Measurements from ENCODE around the gene POLR1A. TPM values are rescaled to one million over a fixed set of nuclear protein-coding genes. Genes with fewer than 3 reads are reported as not detected.

Gene POLR1A
- total and polyA plus RNA-seq, 2 donors (not counting 1 experiment from before 2014, with no cell fraction given): 3.4 to 36.8 TPM

GRCh38 chr2:86015006-86015405 lies 90.7 kb downstream of the POLR1A start:
- Histone ChIP-seq H3K4me3 (ENCODE audit: control extremely low read depth in 1 of 5, extremely low read depth in 1 of 5, insufficient read depth in 1 of 5, low read depth in 2 of 5, low read length in 4 of 5) (no peak overlapping the region), H3K9ac (ENCODE audit: low read length) (no peak overlapping the region), H3K36me3 (replicated peaks in 1 of 2; ENCODE audit: control extremely low read depth in 1 of 2, control insufficient read depth in 1 of 2, extremely low read depth in 1 of 2, insufficient read depth in 2 of 2, low read length in 1 of 2) (no peaks in the 10 kb centered on the region), H2AFZ (ENCODE audit: insufficient read depth, low read depth, low read length, poor library complexity, severe bottlenecking) (peak overlapping the region; percentile 59), H3K9me3 (ENCODE audit: control extremely low read depth in 1 of 3, control insufficient read depth in 2 of 3, insufficient read depth in 1 of 3, low read length in 2 of 3) (peaks cover 0 to 29% (median 7%) of the 10 kb centered on the region in 3 donors), H3K27ac (ENCODE audit: low read length in 2 of 2) (peak overlapping the region; percentile 80 to 87), H3K79me2 (ENCODE audit: control insufficient read depth, insufficient read depth, low read length) (no peaks in the 10 kb centered on the region), H3K27me3 (replicated peaks in 1 of 4; ENCODE audit: control extremely low read depth in 1 of 4, control insufficient read depth in 3 of 4, insufficient read depth in 4 of 4, low read length in 3 of 4) (no peaks in the 10 kb centered on the region), H4K20me1 (ENCODE audit: control insufficient read depth, insufficient read depth, low read length, poor library complexity, severe bottlenecking) (no peaks in the 10 kb centered on the region), H3K4me2 (replicated peaks; ENCODE audit: low read depth, low read length, poor library complexity, severe bottlenecking) (no peak overlapping the region), H3K4me1 (ENCODE audit: control insufficient read depth in 2 of 2, insufficient read depth in 2 of 2, low read length in 2 of 2) (peaks cover 43 to 64% of the 10 kb centered on the region in 2 donors)
- peaks cover 66% of the 10 kb centered on the region for H3K4me1 Mint-ChIP-seq
- H3K9me3 Mint-ChIP-seq (ENCODE audit: insufficient read depth): peaks cover 4% of the 10 kb centered on the region
- no peak for DNase-seq
- no peak for TF ChIP-seq CTCF (IDR thresholded peaks at IDR 0.05)
- TF ChIP-seq EZH2 (IDR thresholded peaks at IDR 0.05; ENCODE audit: borderline replicate concordance, insufficient read depth, low read depth, low read length, poor library complexity, severe bottlenecking): no peak
- CTCF ChIA-PET: interaction anchor here (1.0 to 1.6 kb wide), 4 partner anchors 21 to 128 kb away, joined by 3 to 6 read pairs (median 4); no protein-coding TSS in a partner anchor
- peak overlapping the region; percentile 92 for H3K27ac Mint-ChIP-seq
- ATAC-seq (ENCODE audit: low read depth): no peak
- H3K4me3 Mint-ChIP-seq: peak overlapping the region; percentile 45
- POLR2A ChIA-PET: interaction anchor here (1.1 kb wide), 1 partner anchor 21 kb away, joined by 4 read pairs; no protein-coding TSS in a partner anchor
- intact Hi-C loops (cut with micrococcal nuclease): no loop called here
- no peaks in the 10 kb centered on the region for H3K27me3 Mint-ChIP-seq
- 100% methylated on average over 1 of the region's 2 CpGs for WGBS (ENCODE audit: insufficient coverage)

GRCh38 chr2:86014493-86014892 lies 91.2 kb downstream of the POLR1A start:
- Mint-ChIP-seq H3K27ac (peak overlapping the region; percentile 68), H3K4me1 (peaks cover 65% of the 10 kb centered on the region)

More at GRCh38 chr2:86014493-86014892, 91.2 kb downstream of the POLR1A start:
- 88% methylated on average over 1 of the region's 2 CpGs for WGBS (ENCODE audit: insufficient coverage)
- Histone ChIP-seq H2AFZ (ENCODE audit: insufficient read depth, low read depth, low read length, poor library complexity, severe bottlenecking) (no peak overlapping the region), H3K27me3 (replicated peaks in 1 of 4; ENCODE audit: control extremely low read depth in 1 of 4, control insufficient read depth in 3 of 4, insufficient read depth in 4 of 4, low read length in 3 of 4) (no peaks in the 10 kb centered on the region), H3K9ac (ENCODE audit: low read length) (no peak overlapping the region), H4K20me1 (ENCODE audit: control insufficient read depth, insufficient read depth, low read length, poor library complexity, severe bottlenecking) (no peaks in the 10 kb centered on the region), H3K79me2 (ENCODE audit: control insufficient read depth, insufficient read depth, low read length) (no peaks in the 10 kb centered on the region), H3K4me3 (ENCODE audit: control extremely low read depth in 1 of 5, extremely low read depth in 1 of 5, insufficient read depth in 1 of 5, low read depth in 2 of 5, low read length in 4 of 5) (no peak overlapping the region), H3K4me1 (ENCODE audit: control insufficient read depth in 2 of 2, insufficient read depth in 2 of 2, low read length in 2 of 2) (peaks cover 43 to 64% of the 10 kb centered on the region in 2 donors), H3K27ac (ENCODE audit: low read length in 2 of 2) (peak overlapping the region in 1 of 2 donors; percentile 87), H3K36me3 (replicated peaks in 1 of 2; ENCODE audit: control extremely low read depth in 1 of 2, control insufficient read depth in 1 of 2, extremely low read depth in 1 of 2, insufficient read depth in 2 of 2, low read length in 1 of 2) (no peaks in the 10 kb centered on the region), H3K4me2 (replicated peaks; ENCODE audit: low read depth, low read length, poor library complexity, severe bottlenecking) (no peak overlapping the region), H3K9me3 (ENCODE audit: control extremely low read depth in 1 of 3, control insufficient read depth in 2 of 3, insufficient read depth in 1 of 3, low read length in 2 of 3) (peaks cover 0 to 29% (median 7%) of the 10 kb centered on the region in 3 donors)
- CTCF ChIA-PET: interaction anchor here (1.0 to 1.6 kb wide), 4 partner anchors 20 to 127 kb away, joined by 3 to 6 read pairs (median 4); no protein-coding TSS in a partner anchor
- intact Hi-C loops (cut with micrococcal nuclease): no loop called here
- Mint-ChIP-seq H3K9me3 (ENCODE audit: insufficient read depth) (peaks cover 4% of the 10 kb centered on the region), H3K27me3 (no peaks in the 10 kb centered on the region), H3K4me3 (no peak overlapping the region)
- POLR2A ChIA-PET: interaction anchor here (1.1 kb wide), 1 partner anchor 22 kb away, joined by 4 read pairs; no protein-coding TSS in a partner anchor
- ATAC-seq (ENCODE audit: low read depth): no peak
- no peak for TF ChIP-seq CTCF (IDR thresholded peaks at IDR 0.05)
- no peak for DNase-seq
